Mesothelial cell of epicardium (in vitro differentiated cells): ENCODE data around the gene ATXN2. TPM values are rescaled to one million over a fixed set of nuclear protein-coding genes. Genes with fewer than 3 reads are reported as not detected.

ENCODE experiments used
- DNase-seq, 2 experiments: peaks; one replicate each; pipeline ENCODE4 v3.0.0; 2021; ENCODE audit warnings: low spot score in 2 of 2; ENCODE audit not compliant: unreplicated experiment in 2 of 2
- H3K27ac Mint-ChIP-seq: 2 replicates; pipeline ENCODE4 v1.8.0; 2021; ENCODE audit warnings: mixed read lengths
- H3K27me3 Mint-ChIP-seq: 2 replicates; pipeline ENCODE4 v1.8.0; 2021; ENCODE audit warnings: low read depth, mixed read lengths
- H3K36me3 Mint-ChIP-seq: 2 replicates; pipeline ENCODE4 v1.8.0; 2021; ENCODE audit warnings: mixed read lengths
- H3K4me1 Mint-ChIP-seq: 2 replicates; pipeline ENCODE4 v1.8.0; 2021; ENCODE audit warnings: mixed read lengths
- H3K4me3 Mint-ChIP-seq: 2 replicates; pipeline ENCODE4 v1.8.0; 2021; ENCODE audit warnings: mild to moderate bottlenecking, moderate library complexity, mixed read lengths
- H3K9me3 Mint-ChIP-seq: 2 replicates; pipeline ENCODE4 v1.8.0; 2021; ENCODE audit warnings: mixed read lengths
- CTCF ChIP-seq: fragments of 200-600 bp; sonication (generic); IDR thresholded peaks from one replicate; pipeline ENCODE4 v1.5.0; 2021; ENCODE audit warnings: antibody characterized with exemption; ENCODE audit not compliant: unreplicated experiment
- total RNA-seq: library from RNA; stranded (reverse); gene quantifications from 3 replicates; pipeline ENCODE4 v1.2.1, GENCODE V29; 2021

ATXN2 gene
- total RNA-seq, 1 donor from 2014 or later = 152 TPM

GRCh38 chr12:111455448-111456320 is 143.4 kb downstream of the ATXN2 start:
- Mint-ChIP-seq H3K4me1 (no peaks in the 10 kb centered on the region), H3K27ac (peak overlapping the region; percentile 23), H3K9me3 (no peaks in the 10 kb centered on the region), H3K4me3 (no peak overlapping the region), H3K36me3 (peaks cover 36% of the 10 kb centered on the region), H3K27me3 (no peaks in the 10 kb centered on the region)
- TF ChIP-seq CTCF = no peak
- no peak for DNase-seq

GRCh38 chr12:111454716-111455447 is 144.2 kb downstream of the ATXN2 start:
- H3K36me3 Mint-ChIP-seq = peaks cover 39% of the 10 kb centered on the region

GRCh38 chr12:111454311-111454710 is 144.8 kb downstream of the ATXN2 start:
- peaks cover 41% of the 10 kb centered on the region for H3K36me3 Mint-ChIP-seq
- H3K27me3 Mint-ChIP-seq = no peaks in the 10 kb centered on the region
- no peaks in the 10 kb centered on the region for H3K4me1 Mint-ChIP-seq
- DNase-seq = peak in 1 of 2 experiments; percentile 2
- TF ChIP-seq CTCF = no peak
- no peak overlapping the region for H3K4me3 Mint-ChIP-seq
- no peaks in the 10 kb centered on the region for H3K9me3 Mint-ChIP-seq
- H3K27ac Mint-ChIP-seq = no peak overlapping the region

More at GRCh38 chr12:111454716-111455447, 144.2 kb downstream of the ATXN2 start:
- Mint-ChIP-seq H3K4me3 (no peak overlapping the region), H3K9me3 (no peaks in the 10 kb centered on the region), H3K4me1 (no peaks in the 10 kb centered on the region), H3K27ac (peak overlapping the region; percentile 25), H3K27me3 (no peaks in the 10 kb centered on the region)
- DNase-seq = no peak
- TF ChIP-seq CTCF = no peak

- TF ChIP-seq CTCF = no peak
- Mint-ChIP-seq H3K27me3 (no peaks in the 10 kb centered on the region), H3K9me3 (no peaks in the 10 kb centered on the region), H3K4me1 (no peaks in the 10 kb centered on the region), H3K27ac (no peak overlapping the region), H3K4me3 (no peak overlapping the region), H3K36me3 (peaks cover 44% of the 10 kb centered on the region)
- no peak for DNase-seq
Observed at GRCh38 chr12:111453071-111453989, 145.8 kb downstream of the ATXN2 start.

- H3K4me3 Mint-ChIP-seq = no peak overlapping the region
- peak; percentile 93 for TF ChIP-seq CTCF
- H3K9me3 Mint-ChIP-seq = no peaks in the 10 kb centered on the region
- no peak overlapping the region for H3K27ac Mint-ChIP-seq
- H3K36me3 Mint-ChIP-seq = peaks cover 39% of the 10 kb centered on the region
- H3K4me1 Mint-ChIP-seq = no peaks in the 10 kb centered on the region
- peak in 1 of 2 experiments; percentile 1 for DNase-seq
- no peaks in the 10 kb centered on the region for H3K27me3 Mint-ChIP-seq
Observed at GRCh38 chr12:111451649-111452129, 147.4 kb downstream of the ATXN2 start.
